SK-N-SH (cell line): ENCODE results near the gene EFHD2. TPM values are rescaled to one million over a fixed set of nuclear protein-coding genes. Genes with fewer than 3 reads are reported as not detected.
"Not testable (repeated sequence)": the region's sequence is repeated elsewhere in the genome, so short reads cannot be mapped to it uniquely, and the experiment has no call there.

Experiments used
- CTCF ChIA-PET: fragments of 300-600, 350-600 bp; formaldehyde crosslinking; extraction: SDS; loops from one replicate; lab custom pipeline; 2021; lab: Yijun Ruan, JAX
- POLR2A ChIA-PET: fragments of 350-600 bp; sonication (Branson Sonifier 250); formaldehyde crosslinking; extraction: SDS; loops from one replicate; lab custom pipeline; 2020; ENCODE audit warnings: antibody characterized with exemption, inconsistent platforms; lab: Yijun Ruan, JAX
- DNase-seq: peaks from one replicate; pipeline ENCODE4 v3.0.0; 2012
- H2AFZ ChIP-seq: fragments of 200-600 bp; sonication (generic); 2 replicates; pipeline ENCODE4 v1.8.1; 2016; ENCODE audit warnings: antibody characterized with exemption, mild to moderate bottlenecking, low read depth
- H3F3A ChIP-seq: fragments of 200-600 bp; sonication (generic); replicated peaks from 2 replicates; pipeline ENCODE3; 2016; ENCODE audit warnings: antibody characterized with exemption, mild to moderate bottlenecking; ENCODE audit not compliant: insufficient read depth
- H3K27ac ChIP-seq, 2 experiments: fragments of 200-500 bp in 1 of 2; fragments of 200-600 bp in 1 of 2; sonication (Bioruptor generic) in 1 of 2; sonication (generic), shearing (Covaris generic) in 1 of 2; 2 replicates each; pipeline versions ENCODE4 v1.5.1 to v1.6.1; 2014 to 2016; ENCODE audit warnings: low read depth in 2 of 2, inconsistent platforms in 1 of 2, low read length in 1 of 2, mild to moderate bottlenecking in 1 of 2, mixed read lengths in 1 of 2
- H3K27me3 ChIP-seq: fragments of 200-600 bp; sonication (generic), shearing (Covaris generic); 2 replicates; pipeline ENCODE4 v1.6.1; 2016; ENCODE audit warnings: mixed run types; ENCODE audit not compliant: insufficient read depth
- H3K36me3 ChIP-seq, 2 experiments: fragments of 200-500 bp in 1 of 2; fragments of 200-600 bp in 1 of 2; sonication (Bioruptor generic) in 1 of 2; sonication (generic) in 1 of 2; replicated peaks in 1 of 2; 2 replicates each; pipeline versions ENCODE3 to v1.5.1; 2014 to 2016; ENCODE audit warnings: low read length in 1 of 2, mild to moderate bottlenecking in 1 of 2; ENCODE audit not compliant: insufficient read depth in 2 of 2, control insufficient read depth in 1 of 2
- H3K4me1 ChIP-seq, 2 experiments: fragments of 200-500 bp in 1 of 2; fragments of 200-600 bp in 1 of 2; sonication (Bioruptor generic) in 1 of 2; sonication (generic), shearing (Covaris generic) in 1 of 2; 2 replicates each; pipeline versions ENCODE4 v1.5.1 to v1.6.1; 2014 to 2016; ENCODE audit warnings: low read depth in 1 of 2, low read length in 1 of 2, mixed run types in 1 of 2; ENCODE audit not compliant: insufficient read depth in 2 of 2, control insufficient read depth in 1 of 2
- H3K4me2 ChIP-seq: fragments of 200-600 bp; sonication (generic), shearing (Covaris generic); 2 replicates; pipeline ENCODE4 v1.6.1; 2017; ENCODE audit warnings: mixed run types
- H3K4me3 ChIP-seq, 2 experiments: fragments of 200-500 bp in 1 of 2; fragments of 200-600 bp in 1 of 2; sonication (Bioruptor generic) in 1 of 2; sonication (generic), shearing (Covaris generic) in 1 of 2; 2 replicates each; pipeline versions ENCODE4 v1.5.1 to v1.8.1; 2014 to 2016; ENCODE audit warnings: low read depth in 2 of 2, inconsistent platforms in 1 of 2, low read length in 1 of 2, mild to moderate bottlenecking in 1 of 2, mixed read lengths in 1 of 2, moderate library complexity in 1 of 2
- H3K79me2 ChIP-seq: fragments of 200-600 bp; sonication (generic); 2 replicates; pipeline ENCODE4 v1.8.1; 2017; ENCODE audit warnings: mild to moderate bottlenecking; ENCODE audit not compliant: insufficient read depth
- H3K9ac ChIP-seq: fragments of 200-600 bp; sonication (generic); 2 replicates; pipeline ENCODE4 v1.6.1; 2017; ENCODE audit warnings: mixed run types
- H3K9me2 ChIP-seq: fragments of 200-600 bp; sonication (generic); 2 replicates; pipeline ENCODE4 v1.6.1; 2017; ENCODE audit warnings: mixed run types
- H3K9me3 ChIP-seq: fragments of 200-600 bp; sonication (generic); 2 replicates; pipeline ENCODE4 v1.6.1; 2017; ENCODE audit warnings: mixed run types, mild to moderate bottlenecking, moderate library complexity
- H4K20me1 ChIP-seq: fragments of 200-600 bp; sonication (generic); 2 replicates; pipeline ENCODE4 v1.6.1; 2017; ENCODE audit warnings: mild to moderate bottlenecking, mixed run types; ENCODE audit not compliant: insufficient read depth
- FOSL2 ChIP-seq: IDR thresholded peaks from 2 replicates; pipeline ENCODE4 v1.4.0; 2012; ENCODE audit warnings: low read depth, mild to moderate bottlenecking, moderate library complexity, borderline replicate concordance
- GATA2 ChIP-seq: sonication (generic); formaldehyde crosslinking; IDR thresholded peaks from 2 replicates; pipeline ENCODE4 v1.5.0; 2020; ENCODE audit warnings: mild to moderate bottlenecking, missing genetic modification reagents
- MAX ChIP-seq: IDR thresholded peaks from 2 replicates; pipeline ENCODE4 v1.4.0; 2012; ENCODE audit warnings: low read depth
- MEF2A ChIP-seq: IDR thresholded peaks from 2 replicates; pipeline ENCODE4 v1.4.0; 2012; ENCODE audit warnings: low read depth, borderline replicate concordance
- SMC3 ChIP-seq: IDR thresholded peaks from 2 replicates; pipeline ENCODE4 v1.6.1; 2012; ENCODE audit warnings: low read depth, low read length, improper control_type of control experiment
- ZBTB33 ChIP-seq: IDR thresholded peaks from 2 replicates; pipeline ENCODE4 v1.4.0; 2012; ENCODE audit warnings: low read depth, borderline replicate concordance
- WGBS: methylation state at CpG from one replicate; pipeline ENCODE4 v1.1.6; 2017; ENCODE audit warnings: low lambda C conversion rate; 5-methylcytosine and 5-hydroxymethylcytosine counted together
- polyA plus RNA-seq, 3 experiments: library from polyadenylated mRNA; depleted of rRNA; stranded (reverse); fragments of >200 nt; gene quantifications; 2 replicates each; pipeline ENCODE4 v1.2.3, GENCODE V29; 2012

EFHD2 gene
- polyA plus RNA-seq, 1 of the 3 experiments (the other 2 are of a cell fraction), result 59.8 TPM

- H3K4me3 ChIP-seq, H3K9me3 ChIP-seq, H3F3A ChIP-seq, H3K27ac ChIP-seq, H3K9ac ChIP-seq, H3K27me3 ChIP-seq, H3K9me2 ChIP-seq, H3K79me2 ChIP-seq, H3K4me2 ChIP-seq, H4K20me1 ChIP-seq, H2AFZ ChIP-seq, DNase-seq, H3K36me3 ChIP-seq, H3K4me1 ChIP-seq, CTCF ChIA-PET: not testable (repeated sequence)
- POLR2A ChIA-PET, result interaction anchor here (0.6 kb wide), 1 partner anchor 67 kb away, joined by 3 read pairs; no protein-coding TSS in a partner anchor
- WGBS, result 84% methylated on average over 4 of the region's 4 CpGs
Measured at GRCh38 chr1:15458388-15458787, 48.7 kb downstream of the EFHD2 start.

- peak; percentile 60 for DNase-seq
- ChIA-PET CTCF (interaction anchor here (0.9 kb wide), 1 partner anchor 40 kb away, joined by 3 read pairs; no protein-coding TSS in a partner anchor), POLR2A (no interaction called here)
- TF ChIP-seq GATA2 (CRISPR knock-in tag), result peak; percentile 59
- no peak for TF ChIP-seq FOSL2
- no peak for TF ChIP-seq SMC3
- H3K27ac ChIP-seq, result no peak overlapping the region
- H3F3A ChIP-seq, result no peaks in the 10 kb centered on the region
- WGBS, result 21% methylated on average over 10 of the region's 10 CpGs
- H4K20me1 ChIP-seq, result no peaks in the 10 kb centered on the region
- H3K9me3 ChIP-seq, result no peaks in the 10 kb centered on the region
- H3K27me3 ChIP-seq, result no peaks in the 10 kb centered on the region
- no peaks in the 10 kb centered on the region for H3K79me2 ChIP-seq
- no peak overlapping the region for H3K4me3 ChIP-seq
- H3K4me1 ChIP-seq, result peaks cover 5 to 8% of the 10 kb centered on the region in 2 experiments; a peak in 2 of 4 replicates
- no peaks in the 10 kb centered on the region for H3K36me3 ChIP-seq
- H3K9ac ChIP-seq, result no peak overlapping the region
- H3K9me2 ChIP-seq, result no peaks in the 10 kb centered on the region
- peak overlapping the region; percentile 24; the same call in 1 of the 2 replicates for H3K4me2 ChIP-seq
- H2AFZ ChIP-seq, result no peak overlapping the region
Measured at GRCh38 chr1:15459771-15460707, 50.4 kb downstream of the EFHD2 start.

- no peak for DNase-seq
- TF ChIP-seq SMC3 (no peak), ZBTB33 (no peak), FOSL2 (no peak), MAX (no peak), MEF2A (no peak)
- H3K27me3 ChIP-seq, result no peaks in the 10 kb centered on the region
- H3K9me3 ChIP-seq, result no peaks in the 10 kb centered on the region
- no peak overlapping the region for H3K4me2 ChIP-seq
- H4K20me1 ChIP-seq, result no peaks in the 10 kb centered on the region
- no peak overlapping the region for H2AFZ ChIP-seq
- H3K4me3 ChIP-seq, result no peak overlapping the region
- no peak overlapping the region for H3K9ac ChIP-seq
- H3F3A ChIP-seq, result no peaks in the 10 kb centered on the region
- ChIA-PET CTCF (interaction anchor here (0.9 kb wide), 1 partner anchor 40 kb away, joined by 3 read pairs; no protein-coding TSS in a partner anchor), POLR2A (no interaction called here)
- H3K27ac ChIP-seq, result no peak overlapping the region
- H3K79me2 ChIP-seq, result no peaks in the 10 kb centered on the region
- H3K4me1 ChIP-seq, result peaks cover 5 to 8% of the 10 kb centered on the region in 2 experiments; a peak in 2 of 4 replicates
- no peaks in the 10 kb centered on the region for H3K36me3 ChIP-seq
- 77% methylated on average over 9 of the region's 9 CpGs for WGBS
- H3K9me2 ChIP-seq, result no peaks in the 10 kb centered on the region
Measured at GRCh38 chr1:15460708-15461095, 51.0 kb downstream of the EFHD2 start.

GRCh38 chr1:15463064-15463800 is 53.5 kb downstream of the EFHD2 start:
- H3K4me2 ChIP-seq, H3K4me3 ChIP-seq, H2AFZ ChIP-seq, H3K9ac ChIP-seq, H3K36me3 ChIP-seq, H3K4me1 ChIP-seq, H3K9me2 ChIP-seq, H4K20me1 ChIP-seq, DNase-seq, H3K79me2 ChIP-seq, H3K27me3 ChIP-seq, POLR2A ChIA-PET, H3K27ac ChIP-seq, H3K9me3 ChIP-seq, H3F3A ChIP-seq, CTCF ChIA-PET: not testable (repeated sequence)
- WGBS, result 87% methylated on average over 11 of the region's 15 CpGs
